IPS-20b (cell line): Measurements from ENCODE around the gene PACSIN2.

Source experiments
- H3K27ac ChIP-seq: one replicate; pipeline ENCODE4 v1.5.1; 2013; ENCODE audit warnings: low read length
- H3K27me3 ChIP-seq: 2 replicates; pipeline ENCODE4 v1.6.1; 2013; ENCODE audit warnings: mild to moderate bottlenecking, low read length, inconsistent platforms; ENCODE audit not compliant: insufficient read depth
- H3K36me3 ChIP-seq: 2 replicates; pipeline ENCODE4 v1.6.1; 2013; ENCODE audit warnings: low read depth, mild to moderate bottlenecking, inconsistent platforms, low read length, moderate library complexity; ENCODE audit not compliant: insufficient read depth
- H3K4me1 ChIP-seq: 2 replicates; pipeline ENCODE4 v1.6.1; 2013; ENCODE audit warnings: mild to moderate bottlenecking, control low read depth, inconsistent platforms, low read length, moderate library complexity; ENCODE audit not compliant: insufficient read depth
- H3K4me3 ChIP-seq: 2 replicates; pipeline ENCODE4 v1.5.1; 2013; ENCODE audit warnings: mild to moderate bottlenecking, low read length, inconsistent platforms
- H3K9ac ChIP-seq: 2 replicates; pipeline ENCODE4 v1.6.1; 2013; ENCODE audit warnings: low read depth, mild to moderate bottlenecking, inconsistent platforms, low read length, moderate library complexity
- H3K9me3 ChIP-seq: 2 replicates; pipeline ENCODE4 v1.6.1; 2013; ENCODE audit warnings: mild to moderate bottlenecking, low read depth, low read length, inconsistent platforms; ENCODE audit not compliant: insufficient read depth

The PACSIN2 gene

GRCh38 chr22:43008921-43009320 lies 6.0 kb downstream of the PACSIN2 start:
- Histone ChIP-seq H3K9ac (no peak overlapping the region), H3K9me3 (no peaks in the 10 kb centered on the region), H3K27ac (no peak overlapping the region), H3K4me3 (no peak overlapping the region), H3K4me1 (peaks cover 22% of the 10 kb centered on the region), H3K27me3 (no peaks in the 10 kb centered on the region), H3K36me3 (no peaks in the 10 kb centered on the region)

GRCh38 chr22:43008509-43008908 lies 6.4 kb downstream of the PACSIN2 start:
- no peaks in the 10 kb centered on the region for H3K27me3 ChIP-seq
- H3K36me3 ChIP-seq, result no peaks in the 10 kb centered on the region
- no peaks in the 10 kb centered on the region for H3K9me3 ChIP-seq
- H3K27ac ChIP-seq, result no peak overlapping the region
- H3K4me1 ChIP-seq, result peaks cover 21% of the 10 kb centered on the region
- H3K9ac ChIP-seq, result no peak overlapping the region
- no peak overlapping the region for H3K4me3 ChIP-seq

DNA sequence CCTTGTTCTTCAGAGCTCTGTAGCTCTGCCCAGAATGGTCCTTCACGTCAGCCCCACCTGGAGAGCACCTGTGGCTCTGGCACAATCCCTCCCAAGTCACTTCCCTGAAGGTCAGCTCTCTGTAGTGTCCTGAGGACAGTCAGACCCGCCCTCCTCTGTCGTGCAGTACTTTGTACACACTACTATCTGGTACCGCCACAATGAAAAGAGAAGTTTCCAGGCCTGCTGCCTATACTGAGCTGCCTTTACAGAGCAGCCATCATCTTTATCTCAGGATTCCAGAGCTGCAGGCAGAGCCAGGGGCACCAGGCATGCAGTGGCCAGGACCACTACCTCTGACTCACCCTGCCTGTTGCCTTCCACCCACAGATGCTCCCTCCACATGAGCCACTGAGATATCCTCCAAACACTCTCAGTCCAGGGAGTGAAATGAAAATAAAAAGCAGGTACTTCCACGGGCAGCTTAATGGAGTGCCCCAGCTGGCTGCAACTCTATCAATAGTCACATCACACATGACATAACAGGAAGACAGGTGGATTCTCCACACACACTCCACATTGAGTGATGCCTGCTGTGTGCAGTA lies 7.3 kb downstream of the PACSIN2 start:
- no peaks in the 10 kb centered on the region for H3K9me3 ChIP-seq
- H3K36me3 ChIP-seq, result no peaks in the 10 kb centered on the region
- no peak overlapping the region for H3K9ac ChIP-seq
- peaks cover 22% of the 10 kb centered on the region for H3K4me1 ChIP-seq
- no peak overlapping the region for H3K27ac ChIP-seq
- H3K4me3 ChIP-seq, result no peak overlapping the region
- H3K27me3 ChIP-seq, result no peaks in the 10 kb centered on the region

DNA sequence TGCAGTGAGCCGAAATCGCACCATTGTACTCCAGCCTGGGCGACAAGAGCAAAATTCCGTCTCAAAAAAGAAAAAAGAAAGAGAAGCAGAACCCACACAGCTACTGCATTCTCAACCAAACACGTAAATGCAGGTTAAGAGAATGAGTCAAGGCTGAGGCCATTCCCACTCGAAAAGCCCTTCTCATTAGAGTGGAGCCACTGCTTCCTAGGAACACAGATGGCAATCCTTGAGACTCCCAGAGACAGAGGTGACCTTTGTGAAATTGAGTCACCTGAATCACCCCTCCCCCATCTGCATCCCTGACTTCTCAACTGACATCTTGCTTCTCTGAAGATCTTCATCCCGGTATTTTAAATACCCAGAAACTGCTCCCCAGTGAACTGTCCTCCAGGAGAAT lies 8.2 kb downstream of the PACSIN2 start:
- H3K4me1 ChIP-seq, result peaks cover 31% of the 10 kb centered on the region
- no peaks in the 10 kb centered on the region for H3K9me3 ChIP-seq
- no peak overlapping the region for H3K4me3 ChIP-seq
- H3K36me3 ChIP-seq, result no peaks in the 10 kb centered on the region
- no peaks in the 10 kb centered on the region for H3K27me3 ChIP-seq
- no peak overlapping the region for H3K9ac ChIP-seq
- H3K27ac ChIP-seq, result no peak overlapping the region

- Histone ChIP-seq H3K9ac (no peak overlapping the region), H3K4me3 (no peak overlapping the region), H3K9me3 (no peaks in the 10 kb centered on the region), H3K36me3 (no peaks in the 10 kb centered on the region), H3K27me3 (no peaks in the 10 kb centered on the region), H3K4me1 (peaks cover 35% of the 10 kb centered on the region), H3K27ac (no peak overlapping the region)
Observed at GRCh38 chr22:43006016-43006505, 8.9 kb downstream of the PACSIN2 start.

DNA sequence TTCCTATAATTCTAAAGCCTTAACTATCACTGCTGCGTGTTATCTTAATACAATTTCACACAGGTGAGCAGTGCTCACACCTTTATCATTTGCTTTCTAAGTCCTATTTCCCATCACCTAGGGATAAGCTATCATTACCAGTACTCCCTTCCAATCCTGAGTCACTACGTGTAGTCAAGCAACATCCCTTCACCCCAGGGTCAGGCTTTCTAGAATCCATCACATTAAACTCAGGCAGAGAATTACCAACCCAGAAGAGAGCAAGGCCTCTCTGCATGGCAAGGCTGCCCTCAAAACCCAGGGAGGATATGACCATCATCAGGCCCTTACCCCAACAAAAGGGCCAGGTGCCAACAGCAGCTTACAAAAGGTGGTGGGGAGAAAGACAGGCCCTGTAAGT lies 9.8 kb downstream of the PACSIN2 start:
- H3K4me1 ChIP-seq, result peaks cover 41% of the 10 kb centered on the region
- H3K27me3 ChIP-seq, result no peaks in the 10 kb centered on the region
- no peak overlapping the region for H3K9ac ChIP-seq
- no peaks in the 10 kb centered on the region for H3K36me3 ChIP-seq
- no peaks in the 10 kb centered on the region for H3K9me3 ChIP-seq
- H3K4me3 ChIP-seq, result no peak overlapping the region
- H3K27ac ChIP-seq, result no peak overlapping the region

GRCh38 chr22:43004362-43005035 lies 10.4 kb downstream of the PACSIN2 start:
- no peaks in the 10 kb centered on the region for H3K9me3 ChIP-seq
- H3K27ac ChIP-seq, result no peak overlapping the region
- peaks cover 42% of the 10 kb centered on the region for H3K4me1 ChIP-seq

GRCh38 chr22:43002202-43002586 lies 12.8 kb downstream of the PACSIN2 start:
- Histone ChIP-seq H3K27me3 (no peaks in the 10 kb centered on the region), H3K36me3 (no peaks in the 10 kb centered on the region), H3K27ac (no peak overlapping the region), H3K4me1 (peaks cover 48% of the 10 kb centered on the region), H3K4me3 (peak overlapping the region; percentile 28; the same call in 1 of the 2 replicates), H3K9me3 (no peaks in the 10 kb centered on the region; the same call in 1 of the 2 replicates), H3K9ac (no peak overlapping the region)

More at GRCh38 chr22:43004362-43005035, 10.4 kb downstream of the PACSIN2 start:
- Histone ChIP-seq H3K4me3 (no peak overlapping the region), H3K9ac (no peak overlapping the region), H3K36me3 (no peaks in the 10 kb centered on the region), H3K27me3 (no peaks in the 10 kb centered on the region)

GRCh38 chr22:43001271-43002201 lies 13.4 kb downstream of the PACSIN2 start:
- peaks cover 45% of the 10 kb centered on the region for H3K4me1 ChIP-seq
- H3K4me3 ChIP-seq, result peak overlapping the region; percentile 28; the same call in 1 of the 2 replicates
- H3K9ac ChIP-seq, result no peak overlapping the region

GRCh38 chr22:43000441-43001175 lies 14.3 kb downstream of the PACSIN2 start:
- no peaks in the 10 kb centered on the region for H3K27me3 ChIP-seq
- no peak overlapping the region for H3K27ac ChIP-seq
- no peaks in the 10 kb centered on the region for H3K36me3 ChIP-seq
- peaks cover 42% of the 10 kb centered on the region for H3K4me1 ChIP-seq
- no peak overlapping the region for H3K4me3 ChIP-seq
- no peak overlapping the region for H3K9ac ChIP-seq
- H3K9me3 ChIP-seq, result no peaks in the 10 kb centered on the region; the same call in 1 of the 2 replicates

More at GRCh38 chr22:43001271-43002201, 13.4 kb downstream of the PACSIN2 start:
- Histone ChIP-seq H3K27ac (no peak overlapping the region), H3K27me3 (no peaks in the 10 kb centered on the region), H3K9me3 (no peaks in the 10 kb centered on the region; the same call in 1 of the 2 replicates), H3K36me3 (no peaks in the 10 kb centered on the region)

- Histone ChIP-seq H3K27ac (no peak overlapping the region), H3K9ac (no peak overlapping the region)
Observed at GRCh38 chr22:42997582-42998090, 17.3 kb downstream of the PACSIN2 start.

More at GRCh38 chr22:42997582-42998090, 17.3 kb downstream of the PACSIN2 start:
- H3K36me3 ChIP-seq, result no peaks in the 10 kb centered on the region
- H3K9me3 ChIP-seq, result no peaks in the 10 kb centered on the region; the same call in 1 of the 2 replicates
- H3K4me1 ChIP-seq, result peaks cover 38% of the 10 kb centered on the region
- H3K4me3 ChIP-seq, result no peak overlapping the region
- no peaks in the 10 kb centered on the region for H3K27me3 ChIP-seq
